ENCODE measurements around the gene MEIOB.

The MEIOB gene

DNA sequence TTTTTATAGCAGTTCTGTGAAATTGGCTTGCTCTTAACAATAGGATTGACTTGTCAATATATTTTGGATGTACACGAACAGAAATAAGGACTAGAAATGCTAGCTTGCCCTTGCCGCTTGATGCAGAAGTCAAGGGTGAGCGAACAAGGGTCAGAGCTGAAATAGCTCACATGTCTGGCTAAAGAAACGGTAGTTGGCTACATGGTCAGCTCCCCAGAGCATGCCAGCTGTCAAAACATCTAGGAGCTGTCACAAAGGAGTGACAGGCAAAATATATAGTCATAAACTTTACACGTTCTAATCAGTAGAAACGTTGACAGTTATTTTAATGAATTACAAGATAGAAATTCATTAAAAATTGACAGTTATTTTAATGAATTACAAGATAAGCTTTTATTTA, 2.9 kb upstream of the MEIOB start:
- DNase-seq, result no peak

DNA sequence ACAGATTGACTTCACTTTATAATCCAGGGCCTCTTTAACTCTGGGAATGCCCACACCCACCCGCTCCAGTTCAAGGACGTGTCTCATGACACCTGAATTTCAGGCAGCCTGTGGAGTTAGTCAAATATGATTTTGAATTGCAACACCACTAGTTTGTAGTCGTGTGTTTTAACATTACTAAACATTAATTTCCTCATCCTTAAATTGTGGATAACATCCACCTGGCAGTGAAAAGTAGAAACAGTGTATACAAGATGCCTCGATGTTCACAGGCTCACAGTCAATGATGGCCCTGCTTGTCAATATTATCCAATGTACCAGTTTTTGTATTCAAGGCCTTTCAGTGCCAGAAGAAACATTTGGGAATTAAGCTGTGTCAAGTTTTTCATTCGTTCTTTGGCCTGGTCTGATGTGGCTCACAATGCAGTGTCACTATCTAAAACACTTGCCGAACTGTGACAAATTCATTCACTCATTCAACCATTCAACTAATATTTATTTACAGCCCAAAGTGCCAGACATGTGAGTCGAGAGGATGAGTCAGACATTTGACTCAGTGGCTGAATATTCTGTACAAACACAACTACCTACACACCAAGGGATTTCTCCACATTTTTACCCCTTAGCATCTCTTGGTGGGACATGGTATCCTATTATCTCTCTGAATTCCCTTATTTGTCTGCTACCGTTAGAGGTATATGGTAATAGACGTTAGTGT, 1.4 kb downstream of the MEIOB start:
- no peak for DNase-seq

DNA sequence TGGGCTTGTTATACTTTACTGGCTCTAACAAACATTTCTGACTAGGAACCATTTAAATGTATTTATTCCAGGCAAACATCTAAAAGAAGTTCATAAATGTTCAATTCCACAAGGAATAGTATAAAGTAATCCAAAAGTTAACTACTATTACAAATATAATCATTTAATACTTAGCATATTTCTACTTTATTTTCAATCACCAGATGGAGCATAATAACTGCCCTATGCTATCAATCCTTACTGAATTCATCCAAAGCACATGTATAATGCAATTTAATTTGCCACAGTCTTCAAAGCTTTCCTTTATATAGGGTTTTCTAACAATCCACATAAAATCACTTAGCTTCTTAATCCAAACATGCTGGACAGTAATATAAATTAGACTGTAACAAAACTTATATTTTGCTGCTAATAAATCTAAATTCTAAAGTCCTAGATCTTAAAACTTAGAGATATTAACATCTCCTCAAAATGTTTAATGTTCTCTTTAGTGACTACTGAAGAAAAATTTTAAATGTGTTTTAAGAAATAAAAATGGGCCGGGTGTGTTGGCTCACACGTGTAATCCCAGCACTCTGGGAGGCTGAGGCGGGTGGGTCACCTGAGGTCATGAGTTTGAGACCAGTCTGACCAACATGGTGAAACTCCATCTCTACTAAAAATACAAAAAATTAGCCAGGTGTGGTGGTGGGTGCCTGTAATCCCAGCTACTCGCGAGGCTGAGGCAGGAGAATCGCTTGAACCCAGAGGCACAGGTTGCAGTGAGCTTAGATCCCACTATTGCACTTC, 5.9 kb downstream of the MEIOB start:
- no peak for DNase-seq

GRCh38 chr16:1863681-1864460, 8.1 kb downstream of the MEIOB start:
- DNase-seq, result no peak

DNA sequence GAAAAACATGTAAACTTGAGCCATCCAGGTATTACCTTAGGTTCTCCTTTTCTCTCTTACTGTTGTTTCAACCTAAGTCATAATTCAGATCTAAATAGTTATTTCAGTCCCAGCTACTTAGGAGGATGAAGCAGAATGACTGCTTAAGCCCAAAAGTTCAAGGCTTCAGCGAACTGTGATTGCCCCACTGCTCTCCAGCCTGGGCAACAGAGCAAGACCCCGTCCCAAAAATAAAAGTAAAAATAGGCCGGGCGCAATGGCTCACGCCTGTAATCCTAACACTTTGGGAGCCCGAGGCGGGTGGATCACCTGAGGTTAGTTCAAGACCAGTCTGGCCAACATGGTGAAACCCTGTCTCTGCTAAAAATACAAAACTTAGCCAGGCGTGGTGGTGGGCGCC, 9.6 kb downstream of the MEIOB start:
- DNase-seq, result no peak

GRCh38 chr16:1861730-1862129, 10.2 kb downstream of the MEIOB start:
- no peak for DNase-seq

DNA sequence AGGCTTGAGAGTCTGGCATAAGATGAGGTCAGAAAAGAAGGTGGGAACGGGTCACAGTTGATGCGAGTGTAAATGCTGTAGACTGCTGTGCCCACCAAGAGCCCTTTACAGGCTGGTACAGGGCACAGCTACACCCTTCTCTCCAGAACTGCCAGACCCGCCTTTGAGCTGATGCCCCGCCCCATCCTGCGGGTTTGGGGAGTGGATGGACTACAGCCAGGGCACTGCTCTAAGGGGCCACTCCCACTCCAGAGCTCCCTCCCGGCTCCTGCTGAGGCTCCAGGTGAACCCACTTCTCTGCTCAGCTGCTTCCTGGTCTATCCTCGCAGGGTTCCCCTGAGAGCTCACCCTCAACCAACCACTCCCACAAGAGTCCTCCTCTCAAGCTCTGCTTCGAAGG, 12.3 kb downstream of the MEIOB start:
- no peak for DNase-seq

DNA sequence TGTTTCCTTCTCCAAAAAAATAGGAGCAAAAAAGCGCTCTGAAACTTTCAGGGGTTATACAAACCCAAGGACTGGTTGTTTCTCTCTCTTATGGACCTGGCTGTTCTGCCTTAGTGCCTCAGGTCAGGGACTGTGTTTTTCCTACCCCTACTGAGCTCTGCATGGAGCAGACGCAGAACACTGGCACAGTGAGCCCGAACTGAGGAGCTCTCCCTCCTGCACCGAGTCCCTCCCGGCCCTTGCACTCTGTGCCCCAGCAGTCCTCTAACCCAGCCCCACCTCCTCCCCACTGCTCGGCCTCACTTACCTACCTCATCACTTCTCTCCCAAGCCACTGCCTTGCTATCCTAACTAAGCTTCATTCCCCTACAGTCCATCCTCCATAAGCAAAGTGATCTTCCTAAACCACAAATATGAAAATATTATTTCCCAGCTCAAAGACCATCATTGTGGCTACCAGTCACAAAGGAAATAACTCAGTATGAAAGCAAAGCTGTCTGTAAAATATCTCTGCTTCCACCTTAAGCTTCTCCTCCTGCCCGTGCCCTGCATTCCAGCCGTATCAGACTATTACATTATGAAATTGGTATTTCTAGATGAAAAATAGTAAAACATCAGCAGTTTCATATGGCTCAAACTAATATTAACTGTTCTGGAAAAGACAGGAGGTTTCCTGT, 13.6 kb downstream of the MEIOB start:
- DNase-seq, result no peak

GRCh38 chr16:1857433-1858097, 14.4 kb downstream of the MEIOB start:
- DNase-seq, result no peak

DNA sequence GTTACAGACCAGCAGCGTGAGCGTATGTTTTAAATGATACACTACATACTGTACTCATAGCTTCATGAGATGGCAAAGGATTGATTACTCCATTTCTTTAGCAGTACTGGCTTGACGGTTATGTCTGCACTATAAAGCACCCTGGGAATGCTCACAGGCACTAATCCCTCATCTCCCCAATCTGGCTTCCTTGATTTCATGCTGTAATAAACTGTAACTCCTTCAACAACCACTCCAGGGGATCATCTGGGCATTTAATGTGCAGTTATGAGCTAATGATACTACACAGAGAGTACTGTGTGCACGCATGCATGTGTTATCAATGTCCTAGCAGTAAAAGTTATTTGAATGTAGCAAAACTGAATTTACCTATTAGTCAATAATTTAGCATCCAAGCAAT, 20.2 kb downstream of the MEIOB start:
- DNase-seq, result no peak

DNA sequence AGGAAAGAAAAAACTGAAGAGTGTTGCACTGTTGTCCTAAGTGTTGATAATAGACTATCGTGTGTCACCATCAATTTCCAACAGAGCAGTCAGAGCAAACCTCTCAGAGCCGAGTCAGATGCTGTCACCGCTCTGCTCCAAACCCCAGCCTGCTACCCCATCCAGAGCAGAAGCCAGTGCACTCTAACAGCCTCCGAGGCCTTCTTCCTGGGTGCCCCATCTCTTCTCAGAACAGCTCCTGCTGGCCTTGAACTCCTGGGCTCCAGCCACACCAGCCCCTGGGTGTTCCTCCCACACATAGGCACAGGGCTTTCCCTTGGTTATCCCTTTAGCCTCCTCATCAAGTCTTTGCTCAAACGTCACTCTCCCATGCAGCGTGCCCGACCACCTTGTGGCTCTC, 21.0 kb downstream of the MEIOB start:
- DNase-seq, result no peak

- no peak for DNase-seq
Measured at GRCh38 chr16:1846416-1846815, 25.5 kb downstream of the MEIOB start.

DNA sequence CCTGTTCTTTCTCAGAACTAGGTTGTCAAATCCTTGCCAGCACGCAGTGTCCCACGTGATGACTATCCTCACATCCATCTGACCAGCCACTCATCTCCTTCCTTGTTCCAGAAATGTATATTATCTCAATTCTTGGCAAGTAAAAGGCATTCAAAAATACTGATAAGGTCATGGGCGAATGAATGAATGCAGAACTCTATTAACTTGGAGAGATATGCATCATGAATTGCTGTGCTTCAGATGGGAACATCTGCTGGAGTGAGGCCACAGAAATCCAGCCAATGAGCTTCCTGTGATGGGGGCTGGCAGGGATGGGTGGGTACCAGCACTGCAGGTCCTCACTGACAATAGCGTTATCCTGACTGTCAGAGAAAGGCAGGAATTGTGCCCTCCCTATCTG, 26.0 kb downstream of the MEIOB start:
- DNase-seq, result no peak

DNA sequence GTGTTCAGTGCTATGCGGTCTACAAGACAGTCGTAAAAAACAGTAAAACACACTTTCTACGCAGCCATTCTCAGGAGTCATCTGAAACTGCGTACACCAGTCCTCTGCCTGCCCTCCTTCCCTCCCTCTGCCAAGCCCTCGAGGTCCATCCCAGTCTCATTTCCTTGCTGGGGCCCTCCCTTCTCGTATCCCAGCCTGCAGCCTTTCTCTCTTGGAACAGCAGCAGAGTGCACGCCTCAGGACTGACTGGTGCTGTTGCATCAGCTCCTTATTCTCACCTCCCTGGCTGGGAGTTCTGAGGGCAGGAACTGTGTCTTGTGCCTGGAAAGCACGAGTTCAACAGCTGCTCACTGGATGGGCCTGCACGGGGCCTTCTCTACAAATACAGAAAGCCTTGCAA, 32.4 kb downstream of the MEIOB start:
- no peak for DNase-seq

DNA sequence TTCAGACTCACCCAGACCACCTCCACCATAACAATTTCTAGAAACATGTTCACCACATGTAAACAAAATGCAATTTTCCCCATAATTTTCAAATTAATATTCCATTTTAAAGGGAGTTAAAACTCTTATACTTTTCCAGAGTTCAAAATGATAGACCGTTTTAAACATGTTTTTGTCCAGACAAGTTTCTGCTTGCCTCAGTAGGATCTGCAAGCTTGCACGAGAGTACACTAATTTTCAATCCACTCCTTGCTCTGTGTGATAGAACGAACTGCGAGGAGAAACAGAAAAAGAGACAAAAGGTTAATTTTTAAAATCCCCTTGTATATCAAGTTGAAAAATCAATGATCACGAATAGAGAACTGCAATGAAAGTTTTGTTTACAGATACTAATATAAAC, 37.9 kb downstream of the MEIOB start:
- DNase-seq, result no peak

DNA sequence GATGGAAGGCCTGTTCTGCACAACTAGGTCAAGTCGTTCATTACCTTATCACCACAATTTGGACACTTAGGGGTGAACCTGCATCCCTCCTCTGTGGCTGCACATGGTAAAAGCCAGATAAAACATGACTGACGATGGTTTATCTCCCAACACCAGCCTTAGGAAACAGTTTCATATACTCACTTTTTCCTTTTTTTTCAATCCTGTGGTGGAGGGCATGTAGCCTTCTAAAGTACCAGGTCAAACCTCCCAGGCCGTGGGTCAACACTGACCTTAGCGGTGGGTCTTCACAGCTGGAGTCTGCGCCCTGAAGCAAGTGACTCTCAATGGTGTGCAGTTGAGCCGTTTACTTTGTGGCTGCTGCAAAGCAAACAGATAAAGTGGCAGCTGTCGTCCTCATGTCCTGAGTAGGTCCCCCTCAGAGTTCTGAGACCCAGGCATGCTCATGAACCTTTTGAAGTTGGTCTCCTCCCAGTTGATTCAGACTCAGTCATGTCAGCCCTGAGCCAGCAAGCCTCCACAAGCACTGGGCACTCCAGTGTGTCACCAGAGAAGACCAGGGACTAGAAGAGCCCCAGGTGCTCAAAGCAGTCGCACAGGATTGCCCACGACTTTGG, 39.0 kb downstream of the MEIOB start:
- DNase-seq, result no peak

DNA sequence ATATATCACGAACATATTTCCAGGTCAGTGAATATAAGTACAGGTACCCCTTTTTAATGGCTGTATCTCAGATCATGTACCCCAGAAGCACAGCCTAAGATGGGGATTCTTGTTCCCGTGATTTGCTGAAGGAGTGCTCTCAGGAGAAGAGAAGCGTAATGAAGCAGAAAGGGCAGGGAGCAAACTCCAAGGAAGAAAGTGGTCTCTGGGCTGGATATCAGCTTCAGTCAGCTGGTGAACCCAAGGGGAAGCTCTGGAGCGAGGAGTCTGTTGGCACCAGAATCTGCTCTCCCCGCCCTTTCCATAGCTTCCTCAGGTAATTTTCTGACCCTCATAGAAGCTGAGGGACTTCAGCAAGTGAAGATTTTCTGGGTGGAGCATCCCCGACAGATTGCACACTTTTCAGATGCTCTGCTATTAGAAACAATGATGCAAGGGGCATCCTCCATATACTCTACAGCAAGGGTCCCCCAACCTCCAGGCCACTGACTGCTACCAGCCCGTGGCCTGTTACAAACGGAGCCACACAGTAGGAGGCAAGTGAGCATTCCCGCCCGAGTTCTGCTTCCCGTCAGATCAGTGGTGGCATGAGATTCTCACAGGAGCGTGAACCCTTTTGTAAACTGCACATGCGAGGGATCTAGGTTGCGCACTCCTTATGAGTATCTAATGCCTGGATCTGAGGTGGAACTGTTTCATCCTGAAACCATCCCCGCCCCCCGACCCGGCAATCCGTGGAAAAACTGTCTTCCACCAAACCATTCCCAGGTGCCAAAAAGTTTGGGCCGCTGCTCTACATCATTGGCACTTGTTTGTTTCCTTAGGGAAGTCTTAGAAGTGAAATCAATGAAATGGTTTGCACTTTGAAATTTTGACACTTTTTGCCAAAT, 40.5 kb downstream of the MEIOB start:
- no peak for DNase-seq

DNA sequence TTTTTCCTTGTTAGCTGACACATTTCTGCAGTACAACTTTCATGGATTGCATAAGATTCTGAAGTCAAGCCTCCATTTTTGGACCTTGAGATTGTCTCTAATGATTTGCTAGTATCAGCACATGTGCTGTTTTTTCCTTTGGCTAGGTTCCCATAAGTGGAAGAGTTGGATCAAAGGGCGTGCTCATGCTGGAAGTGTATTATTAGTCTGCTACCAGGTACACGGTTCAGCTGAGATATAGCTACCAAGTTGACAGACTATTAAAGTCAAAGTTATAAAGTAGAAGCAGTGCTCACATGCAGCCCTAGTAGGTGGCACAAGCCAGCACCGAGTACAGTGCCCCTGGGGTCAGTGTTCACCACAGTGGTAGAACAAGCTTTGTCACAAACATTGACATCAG, 41.8 kb downstream of the MEIOB start:
- no peak for DNase-seq

DNA sequence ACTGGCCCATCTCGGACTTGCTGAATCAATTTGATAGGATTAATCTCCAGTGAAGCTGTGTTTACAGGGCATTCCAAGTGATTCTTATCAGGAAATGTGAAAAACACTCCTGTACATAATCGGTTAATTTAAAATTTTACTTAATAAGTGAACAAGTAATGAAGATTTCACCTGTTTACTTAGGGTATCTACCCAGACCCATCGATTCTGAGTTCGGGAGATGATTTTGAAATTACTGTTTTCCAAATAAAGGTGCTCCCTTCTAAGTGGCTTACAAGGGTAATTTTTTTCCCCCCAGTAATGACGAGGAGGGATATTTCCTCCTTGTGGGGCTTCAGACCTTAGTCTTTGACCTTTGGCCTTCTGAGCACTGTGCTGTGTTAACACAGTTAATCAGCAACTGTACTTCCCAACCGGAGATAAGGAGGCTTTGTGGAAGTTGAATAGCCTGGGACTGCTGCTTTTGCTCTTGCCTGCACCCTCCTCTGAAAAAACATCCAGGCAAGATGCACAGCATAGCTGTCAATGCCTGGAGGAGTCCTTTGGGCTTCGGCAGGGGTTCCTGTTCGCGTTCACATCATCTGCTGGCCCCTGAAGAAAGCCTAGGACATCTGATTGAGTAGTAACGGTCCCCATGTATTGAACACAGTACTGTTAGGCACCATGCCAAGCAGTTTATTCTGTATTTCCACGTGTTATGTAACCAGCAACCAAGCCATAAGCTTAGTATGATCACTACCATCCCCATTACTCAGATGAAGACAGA, 43.1 kb downstream of the MEIOB start:
- DNase-seq, result no peak
